ENCODE data around the gene SPATA19.
"Not testable (repeated sequence)": the region's sequence is repeated elsewhere in the genome, so short reads cannot be mapped to it uniquely, and the experiment has no call there.

Gene SPATA19

DNA sequence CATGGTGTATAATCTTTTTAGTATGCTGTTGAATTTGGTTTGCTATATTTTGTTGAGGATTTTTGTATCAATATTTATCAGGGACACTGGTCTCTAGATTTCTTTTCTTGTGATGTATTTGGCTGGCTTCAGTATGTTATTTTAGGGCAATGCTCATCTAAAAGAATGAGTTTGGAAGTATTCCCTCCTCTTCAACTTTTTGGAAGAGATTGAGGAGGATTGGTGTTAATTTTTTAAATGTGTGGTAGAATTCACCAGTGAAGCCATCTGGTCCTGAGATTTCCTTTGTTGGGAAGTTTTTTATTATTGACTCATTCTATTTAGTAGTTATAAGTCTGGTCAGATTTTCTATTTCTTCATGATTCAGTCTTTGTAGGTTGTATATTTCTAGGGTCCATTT lies 22.1 kb upstream of the SPATA19 start:
- Histone ChIP-seq H3K27me3 (ENCODE audit: control insufficient read depth in 2 of 2, insufficient read depth in 2 of 2, low read length in 2 of 2) (no peaks in the 10 kb centered on the region), H3K27ac (ENCODE audit: low read depth in 2 of 2, low read length in 2 of 2) (no peak overlapping the region), H3K36me3 (ENCODE audit: control insufficient read depth in 2 of 2, insufficient read depth in 2 of 2, low read length in 2 of 2) (no peaks in the 10 kb centered on the region), H3K9ac (ENCODE audit: low read depth in 1 of 2, low read length in 2 of 2) (no peak overlapping the region), H3K4me3 (ENCODE audit: low read length in 2 of 2) (no peak overlapping the region), H3K9me3 (ENCODE audit: control insufficient read depth in 2 of 2, low read length in 2 of 2) (no peaks in the 10 kb centered on the region), H3K4me1 (ENCODE audit: control insufficient read depth in 2 of 2, insufficient read depth in 2 of 2, low read length in 2 of 2) (no peaks in the 10 kb centered on the region)

GRCh38 chr11:133865466-133865865 lies 20.2 kb upstream of the SPATA19 start:
- H3K36me3 ChIP-seq (ENCODE audit: control insufficient read depth in 2 of 2, insufficient read depth in 2 of 2, low read length in 2 of 2): no peaks in the 10 kb centered on the region
- no peaks in the 10 kb centered on the region for H3K4me1 ChIP-seq (ENCODE audit: control insufficient read depth in 2 of 2, insufficient read depth in 2 of 2, low read length in 2 of 2)
- no peak overlapping the region for H3K9ac ChIP-seq (ENCODE audit: low read depth in 1 of 2, low read length in 2 of 2)
- no peaks in the 10 kb centered on the region for H3K9me3 ChIP-seq (ENCODE audit: control insufficient read depth in 2 of 2, low read length in 2 of 2)
- H3K27me3 ChIP-seq (ENCODE audit: control insufficient read depth in 2 of 2, insufficient read depth in 2 of 2, low read length in 2 of 2): no peaks in the 10 kb centered on the region
- H3K4me3 ChIP-seq (ENCODE audit: low read length in 2 of 2): no peak overlapping the region
- no peak overlapping the region for H3K27ac ChIP-seq (ENCODE audit: low read depth in 2 of 2, low read length in 2 of 2)

GRCh38 chr11:133864756-133865155 lies 19.4 kb upstream of the SPATA19 start:
- Histone ChIP-seq H3K9me3 (ENCODE audit: control insufficient read depth in 2 of 2, low read length in 2 of 2) (no peaks in the 10 kb centered on the region), H3K4me3 (ENCODE audit: low read length in 2 of 2) (no peak overlapping the region), H3K27me3 (ENCODE audit: control insufficient read depth in 2 of 2, insufficient read depth in 2 of 2, low read length in 2 of 2) (no peaks in the 10 kb centered on the region), H3K4me1 (ENCODE audit: control insufficient read depth in 2 of 2, insufficient read depth in 2 of 2, low read length in 2 of 2) (no peaks in the 10 kb centered on the region), H3K9ac (ENCODE audit: low read depth in 1 of 2, low read length in 2 of 2) (no peak overlapping the region), H3K27ac (ENCODE audit: low read depth in 2 of 2, low read length in 2 of 2) (no peak overlapping the region), H3K36me3 (ENCODE audit: control insufficient read depth in 2 of 2, insufficient read depth in 2 of 2, low read length in 2 of 2) (no peaks in the 10 kb centered on the region)

DNA sequence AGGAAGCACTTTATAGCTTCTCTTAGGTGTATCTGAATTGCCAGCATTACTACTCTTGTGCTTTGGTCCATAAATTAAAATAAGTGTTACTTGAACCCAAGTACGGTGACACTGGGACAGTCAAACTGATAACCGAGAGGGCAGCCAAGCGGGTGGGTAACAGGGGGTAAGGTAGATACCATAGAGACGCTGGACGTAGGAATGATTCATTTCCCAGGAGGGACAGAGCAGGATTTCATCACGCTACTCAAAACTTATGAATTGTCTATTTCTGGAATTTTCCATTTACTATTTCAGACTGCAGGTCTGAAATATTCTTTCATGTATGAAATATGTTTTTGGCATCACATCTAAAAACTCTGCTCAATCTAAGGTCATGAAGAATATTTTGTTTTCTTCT lies 14.8 kb upstream of the SPATA19 start:
- Histone ChIP-seq H3K9me3 (ENCODE audit: control insufficient read depth in 2 of 2, low read length in 2 of 2) (no peaks in the 10 kb centered on the region), H3K27ac (ENCODE audit: low read depth in 2 of 2, low read length in 2 of 2) (no peak overlapping the region), H3K9ac (ENCODE audit: low read depth in 1 of 2, low read length in 2 of 2) (no peak overlapping the region), H3K4me3 (ENCODE audit: low read length in 2 of 2) (no peak overlapping the region), H3K27me3 (ENCODE audit: control insufficient read depth in 2 of 2, insufficient read depth in 2 of 2, low read length in 2 of 2) (no peaks in the 10 kb centered on the region), H3K4me1 (ENCODE audit: control insufficient read depth in 2 of 2, insufficient read depth in 2 of 2, low read length in 2 of 2) (no peaks in the 10 kb centered on the region), H3K36me3 (ENCODE audit: control insufficient read depth in 2 of 2, insufficient read depth in 2 of 2, low read length in 2 of 2) (no peaks in the 10 kb centered on the region)

- H3K27me3 ChIP-seq (ENCODE audit: control insufficient read depth in 2 of 2, insufficient read depth in 2 of 2, low read length in 2 of 2): not testable (repeated sequence)
Measured at GRCh38 chr11:133854330-133854960, 9.1 kb upstream of the SPATA19 start.

DNA sequence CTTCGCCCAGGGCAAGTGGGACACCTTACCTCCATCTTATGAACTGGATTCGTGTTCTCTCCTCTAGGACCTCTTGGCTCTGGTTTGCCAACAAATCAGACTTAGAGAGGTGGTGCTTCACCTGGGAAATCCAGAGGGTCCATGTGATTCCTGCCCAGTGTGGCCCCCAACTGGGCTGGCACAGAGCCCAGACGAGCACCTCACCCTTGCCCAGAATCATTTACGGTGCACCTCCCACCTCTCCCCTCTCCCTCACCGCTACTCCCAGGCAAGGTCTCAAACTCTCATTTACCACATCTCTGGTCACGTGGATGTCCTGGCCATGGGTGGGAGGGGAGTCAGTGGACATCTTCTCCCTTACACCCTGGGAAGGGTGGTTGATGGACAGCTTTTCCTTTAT lies 1.1 kb downstream of the SPATA19 start:
- Histone ChIP-seq H3K27ac (ENCODE audit: low read depth in 2 of 2, low read length in 2 of 2) (no peak overlapping the region), H3K9ac (ENCODE audit: low read depth in 1 of 2, low read length in 2 of 2) (no peak overlapping the region), H3K4me3 (ENCODE audit: low read length in 2 of 2) (no peak overlapping the region), H3K4me1 (ENCODE audit: control insufficient read depth in 2 of 2, insufficient read depth in 2 of 2, low read length in 2 of 2) (no peaks in the 10 kb centered on the region), H3K9me3 (ENCODE audit: control insufficient read depth in 2 of 2, low read length in 2 of 2) (no peaks in the 10 kb centered on the region), H3K36me3 (ENCODE audit: control insufficient read depth in 2 of 2, insufficient read depth in 2 of 2, low read length in 2 of 2) (no peaks in the 10 kb centered on the region), H3K27me3 (ENCODE audit: control insufficient read depth in 2 of 2, insufficient read depth in 2 of 2, low read length in 2 of 2) (no peaks in the 10 kb centered on the region)

More at GRCh38 chr11:133854330-133854960, 9.1 kb upstream of the SPATA19 start:
- H3K4me1 ChIP-seq (ENCODE audit: control insufficient read depth in 2 of 2, insufficient read depth in 2 of 2, low read length in 2 of 2); H3K27ac ChIP-seq (ENCODE audit: low read depth in 2 of 2, low read length in 2 of 2); H3K9ac ChIP-seq (ENCODE audit: low read depth in 1 of 2, low read length in 2 of 2); H3K9me3 ChIP-seq (ENCODE audit: control insufficient read depth in 2 of 2, low read length in 2 of 2); H3K4me3 ChIP-seq (ENCODE audit: low read length in 2 of 2); H3K36me3 ChIP-seq (ENCODE audit: control insufficient read depth in 2 of 2, insufficient read depth in 2 of 2, low read length in 2 of 2): not testable (repeated sequence)

DNA sequence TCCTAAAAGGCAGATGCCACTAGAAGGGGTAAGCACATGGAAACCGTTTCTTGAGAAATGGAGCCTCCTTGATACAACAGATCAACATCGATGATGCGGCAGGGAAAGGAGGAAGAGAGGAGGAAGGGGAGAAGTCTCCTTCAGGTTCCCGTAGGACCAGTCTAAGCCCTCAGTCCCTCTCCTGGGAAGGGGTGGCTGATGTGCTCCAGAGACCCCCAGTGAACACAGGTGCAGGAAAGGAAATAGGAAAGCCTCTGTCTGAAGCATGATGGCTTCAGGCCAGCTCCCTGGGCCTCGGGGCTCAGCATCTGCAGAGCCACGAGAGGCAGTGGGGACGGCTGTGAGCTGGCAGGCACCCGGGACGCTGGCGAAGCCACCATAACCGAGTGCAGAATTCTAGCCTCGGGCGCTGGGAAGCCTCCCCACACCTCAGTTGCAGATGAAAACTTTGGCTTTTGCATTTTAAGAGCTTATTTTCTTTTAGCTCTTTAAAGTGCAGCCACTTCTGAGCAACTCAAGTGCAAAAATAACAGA lies 1.8 kb downstream of the SPATA19 start:
- H3K27ac ChIP-seq (ENCODE audit: low read depth in 2 of 2, low read length in 2 of 2): no peak overlapping the region
- H3K9me3 ChIP-seq (ENCODE audit: control insufficient read depth in 2 of 2, low read length in 2 of 2): no peaks in the 10 kb centered on the region

DNA sequence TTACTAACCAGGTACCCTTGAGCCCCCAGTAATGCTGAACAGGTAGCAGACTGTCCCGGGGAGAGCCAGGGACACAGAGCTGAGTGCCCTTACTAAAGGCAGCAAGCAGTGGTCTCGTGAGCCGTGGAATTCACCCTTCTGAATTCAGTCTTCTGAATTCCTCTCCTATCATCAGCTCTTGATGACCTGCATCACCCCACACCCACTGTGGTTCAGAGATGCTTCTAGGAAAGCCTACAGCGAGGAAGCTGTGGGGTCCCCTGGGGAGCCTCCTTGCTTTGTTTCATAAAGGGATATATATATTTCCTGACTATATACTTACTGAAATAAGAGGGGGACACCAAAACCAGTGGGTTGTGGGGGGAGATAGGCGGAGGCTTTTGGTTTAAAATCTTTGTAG lies 2.6 kb downstream of the SPATA19 start:
- H3K4me1 ChIP-seq (ENCODE audit: control insufficient read depth in 2 of 2, insufficient read depth in 2 of 2, low read length in 2 of 2): no peaks in the 10 kb centered on the region
- H3K36me3 ChIP-seq (ENCODE audit: control insufficient read depth in 2 of 2, insufficient read depth in 2 of 2, low read length in 2 of 2): no peaks in the 10 kb centered on the region
- no peak overlapping the region for H3K27ac ChIP-seq (ENCODE audit: low read depth in 2 of 2, low read length in 2 of 2)
- no peak overlapping the region for H3K4me3 ChIP-seq (ENCODE audit: low read length in 2 of 2)
- H3K9ac ChIP-seq (ENCODE audit: low read depth in 1 of 2, low read length in 2 of 2): no peak overlapping the region
- H3K9me3 ChIP-seq (ENCODE audit: control insufficient read depth in 2 of 2, low read length in 2 of 2): no peaks in the 10 kb centered on the region
- H3K27me3 ChIP-seq (ENCODE audit: control insufficient read depth in 2 of 2, insufficient read depth in 2 of 2, low read length in 2 of 2): no peaks in the 10 kb centered on the region

More for the DNA sequence above, 1.8 kb downstream of the SPATA19 start:
- no peaks in the 10 kb centered on the region for H3K27me3 ChIP-seq (ENCODE audit: control insufficient read depth in 2 of 2, insufficient read depth in 2 of 2, low read length in 2 of 2)
- H3K4me1 ChIP-seq (ENCODE audit: control insufficient read depth in 2 of 2, insufficient read depth in 2 of 2, low read length in 2 of 2): no peaks in the 10 kb centered on the region
- H3K9ac ChIP-seq (ENCODE audit: low read depth in 1 of 2, low read length in 2 of 2): no peak overlapping the region
- H3K4me3 ChIP-seq (ENCODE audit: low read length in 2 of 2): no peak overlapping the region
- no peaks in the 10 kb centered on the region for H3K36me3 ChIP-seq (ENCODE audit: control insufficient read depth in 2 of 2, insufficient read depth in 2 of 2, low read length in 2 of 2)

DNA sequence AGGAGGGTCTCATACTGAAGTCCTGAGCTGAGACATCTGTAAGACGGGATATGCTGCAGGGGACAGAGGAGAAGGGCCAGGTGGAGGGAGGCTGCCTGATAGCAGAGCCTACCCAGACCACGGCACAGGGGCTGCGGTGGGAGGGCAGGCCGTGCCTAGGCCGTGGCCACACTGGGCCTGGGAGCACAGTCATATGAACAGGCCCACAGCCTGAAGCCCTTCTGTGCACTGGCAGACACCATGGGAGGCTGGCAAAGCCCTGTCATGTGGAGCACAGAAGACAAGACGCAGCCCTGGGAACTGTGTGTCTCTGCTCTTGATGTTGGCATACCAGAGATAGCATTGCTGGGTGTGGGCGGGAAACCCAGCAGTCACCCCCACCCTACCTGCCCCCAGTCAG lies 3.3 kb downstream of the SPATA19 start:
- no peak overlapping the region for H3K4me3 ChIP-seq (ENCODE audit: low read length in 2 of 2)
- no peak overlapping the region for H3K9ac ChIP-seq (ENCODE audit: low read depth in 1 of 2, low read length in 2 of 2)
- no peak overlapping the region for H3K27ac ChIP-seq (ENCODE audit: low read depth in 2 of 2, low read length in 2 of 2)
- H3K9me3 ChIP-seq (ENCODE audit: control insufficient read depth in 2 of 2, low read length in 2 of 2): no peaks in the 10 kb centered on the region
- no peaks in the 10 kb centered on the region for H3K27me3 ChIP-seq (ENCODE audit: control insufficient read depth in 2 of 2, insufficient read depth in 2 of 2, low read length in 2 of 2)
- no peaks in the 10 kb centered on the region for H3K36me3 ChIP-seq (ENCODE audit: control insufficient read depth in 2 of 2, insufficient read depth in 2 of 2, low read length in 2 of 2)
- no peaks in the 10 kb centered on the region for H3K4me1 ChIP-seq (ENCODE audit: control insufficient read depth in 2 of 2, insufficient read depth in 2 of 2, low read length in 2 of 2)

GRCh38 chr11:133841279-133842043 lies 3.9 kb downstream of the SPATA19 start:
- H3K4me1 ChIP-seq (ENCODE audit: control insufficient read depth in 2 of 2, insufficient read depth in 2 of 2, low read length in 2 of 2): no peaks in the 10 kb centered on the region
- no peaks in the 10 kb centered on the region for H3K9me3 ChIP-seq (ENCODE audit: control insufficient read depth in 2 of 2, low read length in 2 of 2)
- no peak overlapping the region for H3K4me3 ChIP-seq (ENCODE audit: low read length in 2 of 2)
- H3K36me3 ChIP-seq (ENCODE audit: control insufficient read depth in 2 of 2, insufficient read depth in 2 of 2, low read length in 2 of 2): no peaks in the 10 kb centered on the region
- no peaks in the 10 kb centered on the region for H3K27me3 ChIP-seq (ENCODE audit: control insufficient read depth in 2 of 2, insufficient read depth in 2 of 2, low read length in 2 of 2)
- H3K9ac ChIP-seq (ENCODE audit: low read depth in 1 of 2, low read length in 2 of 2): no peak overlapping the region
- H3K27ac ChIP-seq (ENCODE audit: low read depth in 2 of 2, low read length in 2 of 2): no peak overlapping the region

Measured in mucosa of rectum (tissue), 2 donors.